LNCAP (cell line): ENCODE measurements around the gene KSR1.

ENCODE experiments used
- TF ChIP-seq, protein P1 (sequence below): fragments of 450-650 bp; IDR thresholded peaks from 2 replicates; pipeline ENCODE4 v1.5.1; 2017; ENCODE audit warnings: mild to moderate bottlenecking

KSR1 gene

DNA sequence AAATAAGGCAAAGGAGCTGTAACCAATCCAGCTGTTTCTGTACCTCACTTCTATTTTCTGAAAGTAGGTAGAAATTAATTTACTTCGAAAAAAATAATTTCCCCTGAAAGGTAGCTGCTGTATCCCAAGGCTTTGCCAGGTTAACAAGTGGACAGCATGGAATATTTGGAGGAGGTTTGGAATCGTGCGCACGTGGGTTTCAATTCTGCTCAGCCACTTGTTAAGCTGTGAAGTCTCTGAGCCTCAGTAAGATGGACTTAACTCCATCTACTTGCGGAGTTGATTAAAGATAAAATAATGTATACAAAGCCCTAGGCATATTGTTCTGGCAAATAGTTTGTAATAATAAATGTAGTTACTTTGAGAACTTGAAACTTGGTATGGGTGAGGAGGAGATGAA, 117.3 kb downstream of the KSR1 start:
- TF ChIP-seq, protein P1, sequence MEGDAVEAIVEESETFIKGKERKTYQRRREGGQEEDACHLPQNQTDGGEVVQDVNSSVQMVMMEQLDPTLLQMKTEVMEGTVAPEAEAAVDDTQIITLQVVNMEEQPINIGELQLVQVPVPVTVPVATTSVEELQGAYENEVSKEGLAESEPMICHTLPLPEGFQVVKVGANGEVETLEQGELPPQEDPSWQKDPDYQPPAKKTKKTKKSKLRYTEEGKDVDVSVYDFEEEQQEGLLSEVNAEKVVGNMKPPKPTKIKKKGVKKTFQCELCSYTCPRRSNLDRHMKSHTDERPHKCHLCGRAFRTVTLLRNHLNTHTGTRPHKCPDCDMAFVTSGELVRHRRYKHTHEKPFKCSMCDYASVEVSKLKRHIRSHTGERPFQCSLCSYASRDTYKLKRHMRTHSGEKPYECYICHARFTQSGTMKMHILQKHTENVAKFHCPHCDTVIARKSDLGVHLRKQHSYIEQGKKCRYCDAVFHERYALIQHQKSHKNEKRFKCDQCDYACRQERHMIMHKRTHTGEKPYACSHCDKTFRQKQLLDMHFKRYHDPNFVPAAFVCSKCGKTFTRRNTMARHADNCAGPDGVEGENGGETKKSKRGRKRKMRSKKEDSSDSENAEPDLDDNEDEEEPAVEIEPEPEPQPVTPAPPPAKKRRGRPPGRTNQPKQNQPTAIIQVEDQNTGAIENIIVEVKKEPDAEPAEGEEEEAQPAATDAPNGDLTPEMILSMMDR: no peak

DNA sequence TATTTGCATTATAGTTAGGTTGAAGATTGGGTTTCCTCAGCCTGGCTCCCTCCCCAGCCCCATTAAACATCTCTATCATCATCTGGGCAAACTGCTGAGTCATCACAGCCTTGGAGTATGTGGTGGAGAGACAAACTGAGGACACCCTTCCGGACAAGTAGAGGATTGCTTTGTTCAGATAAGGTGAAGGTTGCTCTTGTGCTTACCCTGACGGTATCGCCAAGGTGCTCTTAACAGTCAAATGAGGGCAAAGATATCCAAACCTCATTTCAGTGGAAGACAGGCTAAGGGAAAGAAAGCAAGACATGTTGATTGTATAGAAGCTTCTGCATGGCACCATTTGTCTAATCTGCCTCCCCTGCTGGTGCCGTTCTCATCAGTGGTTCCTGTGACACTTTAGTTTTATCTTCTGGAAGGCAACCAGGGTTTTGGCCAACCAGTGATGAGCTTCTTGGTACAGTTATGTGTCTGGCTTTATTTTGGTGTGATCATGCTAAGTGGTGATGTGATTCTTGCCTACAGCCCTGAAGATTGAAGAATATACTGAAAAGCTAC, 117.8 kb downstream of the KSR1 start:
- TF ChIP-seq, protein P1: no peak

DNA sequence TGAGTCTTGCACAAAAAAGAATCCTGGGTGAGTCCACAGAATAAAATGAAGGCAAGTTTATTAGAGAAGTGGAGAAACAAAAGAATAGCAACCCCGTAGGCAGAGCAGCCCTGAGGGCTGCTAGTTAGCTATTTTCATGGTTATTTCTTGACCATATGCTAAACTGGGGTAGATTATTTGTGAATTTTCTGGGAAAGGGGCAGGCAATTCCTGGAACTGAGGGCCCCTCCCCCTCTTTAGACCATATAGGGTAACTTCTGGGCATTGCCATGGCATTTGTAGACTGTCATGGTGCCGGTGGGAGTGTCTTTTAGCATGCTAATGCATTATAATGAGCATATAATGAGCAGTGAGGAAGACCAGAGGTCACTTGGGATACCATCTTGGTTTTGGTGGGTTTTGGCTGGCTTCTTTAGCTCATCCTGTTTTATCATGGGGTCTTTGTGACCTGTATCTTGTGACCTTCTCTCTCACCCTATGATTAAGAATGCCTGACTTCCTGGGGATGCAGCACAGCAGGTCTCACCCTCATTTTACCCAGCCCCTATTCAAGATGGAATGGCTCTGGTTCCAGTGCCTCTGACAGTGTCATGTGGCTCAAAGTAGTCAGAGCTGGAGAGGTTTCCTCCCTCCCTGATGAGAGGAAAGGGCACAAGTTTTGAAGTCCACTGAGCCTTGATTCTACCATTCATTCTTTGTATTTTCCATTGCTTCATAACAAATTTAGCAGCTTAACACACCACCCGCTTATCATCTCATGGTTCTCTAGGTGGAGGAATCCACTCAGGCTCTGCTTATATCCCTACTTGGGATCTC, 119.1 kb downstream of the KSR1 start:
- TF ChIP-seq, protein P1: no peak

DNA sequence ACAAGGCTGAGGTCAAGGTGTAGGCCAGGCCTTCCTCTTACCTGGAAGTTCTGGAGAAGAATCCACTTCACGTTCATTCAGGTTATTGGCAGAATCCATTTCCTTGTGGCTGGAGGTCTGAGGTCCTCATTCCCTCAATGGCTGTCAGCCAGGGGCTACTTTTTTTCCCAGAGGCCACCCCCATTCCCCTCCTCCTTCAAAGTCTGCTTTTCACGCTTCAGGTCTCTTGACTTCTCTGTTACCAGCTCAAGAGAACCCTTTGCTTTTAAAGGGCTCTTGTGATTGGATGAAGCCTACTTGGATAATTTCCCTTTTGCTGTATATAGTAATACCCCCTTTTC, 119.6 kb downstream of the KSR1 start:
- TF ChIP-seq, protein P1: no peak

DNA sequence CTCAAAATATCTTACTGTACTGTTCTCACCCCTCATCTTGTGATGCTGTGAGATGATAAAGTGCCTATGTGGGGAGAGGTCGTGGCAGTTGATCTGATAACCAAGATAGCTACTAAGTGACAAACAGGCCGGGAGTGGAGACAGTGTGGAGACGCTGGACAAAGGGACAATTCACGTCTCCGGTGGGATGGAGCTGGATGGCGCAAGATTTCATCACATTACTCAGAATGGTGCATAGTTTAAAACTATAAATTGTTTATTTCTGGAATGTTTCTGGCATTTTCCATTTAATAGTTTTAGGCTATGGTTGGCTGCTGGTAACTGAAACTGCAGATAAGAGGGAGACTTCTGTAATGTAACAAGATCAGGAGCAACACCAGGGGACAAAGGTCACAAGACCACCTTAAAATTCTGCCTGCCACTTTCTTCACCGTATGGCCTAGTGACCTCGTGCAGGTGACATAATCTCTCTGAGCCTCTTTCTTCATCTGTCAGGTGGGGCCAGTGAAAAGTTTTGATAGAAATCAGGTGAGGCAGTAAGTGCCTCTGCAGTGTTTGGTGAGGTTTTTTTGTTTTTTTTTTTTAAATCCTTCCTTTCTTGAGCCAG, 120.3 kb downstream of the KSR1 start:
- TF ChIP-seq, protein P1: no peak

DNA sequence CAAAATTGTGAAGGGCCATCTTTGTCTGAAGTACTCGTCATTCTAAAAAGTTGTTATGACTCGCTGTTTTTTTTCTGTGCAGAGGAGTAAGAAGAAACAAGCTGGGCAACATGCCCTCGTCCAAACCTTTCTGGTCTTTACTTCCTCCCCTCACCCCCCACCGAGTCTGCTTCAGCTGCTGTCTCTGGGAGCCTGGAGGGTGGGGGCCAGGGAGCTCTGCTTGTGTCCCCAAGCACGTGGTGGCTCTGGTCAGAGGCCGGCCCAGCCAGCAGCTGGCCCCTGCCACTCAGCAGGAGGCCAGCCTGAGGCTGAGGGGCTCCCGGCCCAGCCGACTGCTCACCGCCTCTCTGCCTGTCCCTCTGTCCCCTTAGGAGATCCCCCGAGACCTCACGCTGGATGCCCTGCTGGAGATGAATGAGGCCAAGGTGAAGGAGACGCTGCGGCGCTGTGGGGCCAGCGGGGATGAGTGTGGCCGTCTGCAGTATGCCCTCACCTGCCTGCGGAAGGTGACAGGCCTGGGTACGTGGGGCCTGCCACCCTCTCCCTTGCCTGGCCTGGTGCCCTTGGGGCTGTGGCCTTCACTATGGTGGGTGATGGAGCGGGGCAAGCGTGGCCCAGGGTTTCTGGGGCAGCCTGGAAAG, 121.0 kb downstream of the KSR1 start:
- TF ChIP-seq, protein P1: no peak

DNA sequence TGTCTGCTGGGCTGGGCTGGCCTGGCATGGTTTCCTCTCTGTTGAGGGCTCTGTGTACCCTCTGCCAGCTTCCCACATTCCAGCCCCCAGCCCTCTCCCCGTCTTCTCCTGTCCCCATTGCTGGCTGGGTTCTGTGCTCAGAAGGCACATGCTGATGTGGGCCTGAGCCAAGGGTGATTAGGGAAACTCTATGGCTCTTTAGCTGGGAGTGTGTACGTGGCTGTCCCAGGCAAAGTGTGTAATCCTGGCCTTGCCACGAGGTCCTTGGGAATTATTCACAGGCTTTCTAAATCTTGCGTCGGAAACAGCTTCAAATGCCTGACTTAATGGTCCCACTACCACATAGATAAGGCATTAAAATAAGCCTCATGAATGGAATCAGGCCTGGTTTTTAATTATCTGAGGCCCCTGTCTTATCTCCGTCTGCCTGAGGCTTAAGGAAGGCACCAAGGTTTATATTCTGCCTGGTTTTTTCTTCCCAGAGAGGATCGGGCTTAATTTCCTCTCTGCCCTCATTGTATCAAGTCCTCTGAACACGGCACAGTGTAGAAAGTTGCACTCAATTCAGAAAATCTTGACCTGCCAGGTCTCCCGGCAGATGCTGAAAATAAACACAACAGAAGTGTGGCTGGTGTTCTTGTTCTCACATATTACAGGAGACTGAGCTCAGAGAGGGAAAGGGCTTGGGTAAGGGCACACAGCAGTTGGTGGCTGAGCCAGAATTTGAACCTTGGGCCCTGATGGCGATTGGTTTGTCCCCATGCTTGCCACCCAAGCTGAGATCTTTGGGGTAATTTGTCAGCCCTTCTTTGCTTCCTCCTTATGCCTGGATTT, 121.9 kb downstream of the KSR1 start:
- TF ChIP-seq, protein P1: no peak
